ENCODE results near the gene LRRN4CL. TPM values are rescaled to one million over a fixed set of nuclear protein-coding genes. Genes with fewer than 3 reads are reported as not detected.

LRRN4CL gene
- total RNA-seq, 1 donor = 13.8 TPM

- no peak for TF ChIP-seq CTCF (IDR thresholded peaks at IDR 0.05; ENCODE audit: extremely low read depth, low read depth, low read length)
- peak overlapping the region; percentile 22 for H3K27ac ChIP-seq (ENCODE audit: low read depth, low read length)
- no peak overlapping the region for H3K4me3 ChIP-seq (ENCODE audit: insufficient read depth, low read length)
- no peak for DNase-seq (ENCODE audit: insufficient read length, low spot score, missing footprints)
- no peaks in the 10 kb centered on the region for H3K27me3 ChIP-seq (ENCODE audit: insufficient read depth, low read length)
- peaks cover 93% of the 10 kb centered on the region for H3K36me3 ChIP-seq (ENCODE audit: insufficient read depth, low read length)
- no peak overlapping the region for H2AFZ ChIP-seq (ENCODE audit: low read length)
- H4K20me1 ChIP-seq (ENCODE audit: insufficient read depth, low read length) = peaks cover 10% of the 10 kb centered on the region
- H3K79me2 ChIP-seq (ENCODE audit: insufficient read depth, low read length) = peaks cover 95% of the 10 kb centered on the region
- peaks cover 10% of the 10 kb centered on the region for H3K4me1 ChIP-seq (ENCODE audit: insufficient read depth, low read length)
- H3K4me2 ChIP-seq (ENCODE audit: insufficient read depth, low read length) = no peak overlapping the region
- H3K9me3 ChIP-seq (ENCODE audit: low read depth, low read length) = no peaks in the 10 kb centered on the region
Observed at GRCh38 chr11:62719302-62719978, 30.1 kb upstream of the LRRN4CL start.

DNA sequence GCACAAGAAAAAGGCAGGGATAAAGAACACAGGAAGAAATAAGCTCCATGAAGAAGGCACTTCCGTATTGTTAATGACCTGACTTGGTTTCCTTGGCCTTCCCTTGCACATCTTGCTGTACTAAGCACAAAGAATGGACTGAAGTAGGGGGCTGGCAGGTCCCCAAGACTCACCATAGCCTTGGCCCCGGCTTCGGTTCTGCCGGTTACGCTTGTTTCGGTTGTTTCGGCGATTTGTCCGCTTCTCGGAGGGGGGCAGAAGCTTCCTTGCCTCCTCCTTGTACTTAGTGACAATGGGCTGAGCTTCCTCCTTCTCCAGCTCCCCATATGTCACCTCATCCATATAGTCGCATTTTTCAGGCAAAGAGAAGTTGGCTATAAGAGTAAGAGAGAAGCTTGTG lies 27.5 kb upstream of the LRRN4CL start:
- TF ChIP-seq CTCF (IDR thresholded peaks at IDR 0.05; ENCODE audit: extremely low read depth, low read depth, low read length) = no peak
- Histone ChIP-seq H3K9me3 (ENCODE audit: low read depth, low read length) (no peaks in the 10 kb centered on the region), H3K4me3 (ENCODE audit: insufficient read depth, low read length) (no peak overlapping the region), H4K20me1 (ENCODE audit: insufficient read depth, low read length) (no peaks in the 10 kb centered on the region), H3K4me2 (ENCODE audit: insufficient read depth, low read length) (no peak overlapping the region), H3K27me3 (ENCODE audit: insufficient read depth, low read length) (no peaks in the 10 kb centered on the region), H3K36me3 (ENCODE audit: insufficient read depth, low read length) (peaks cover 91% of the 10 kb centered on the region), H3K79me2 (ENCODE audit: insufficient read depth, low read length) (peaks cover 75% of the 10 kb centered on the region), H3K27ac (ENCODE audit: low read depth, low read length) (no peak overlapping the region), H3K4me1 (ENCODE audit: insufficient read depth, low read length) (peaks cover 4% of the 10 kb centered on the region), H2AFZ (ENCODE audit: low read length) (no peak overlapping the region)
- no peak for DNase-seq (ENCODE audit: insufficient read length, low spot score, missing footprints)

DNA sequence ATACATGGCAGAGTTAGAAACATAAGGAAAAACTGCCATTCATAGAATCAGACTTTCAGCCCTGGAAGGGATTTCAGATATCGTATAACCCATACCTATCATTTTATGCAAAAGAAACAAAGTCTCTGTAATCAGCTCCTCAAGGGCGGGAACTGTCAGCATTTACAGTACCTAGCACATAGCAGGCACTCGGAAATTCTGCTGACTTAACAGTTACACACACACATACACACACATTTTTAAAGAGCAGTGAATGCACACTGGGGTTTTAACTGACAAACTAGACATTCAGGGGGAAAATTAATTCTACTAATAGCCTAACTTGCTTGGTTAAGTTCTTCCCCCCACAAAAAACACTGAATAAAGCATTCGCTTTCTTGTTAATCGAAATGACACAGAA lies 26.9 kb upstream of the LRRN4CL start:
- Histone ChIP-seq H3K4me3 (ENCODE audit: insufficient read depth, low read length) (no peak overlapping the region), H4K20me1 (ENCODE audit: insufficient read depth, low read length) (no peaks in the 10 kb centered on the region), H3K36me3 (ENCODE audit: insufficient read depth, low read length) (peaks cover 90% of the 10 kb centered on the region), H3K79me2 (ENCODE audit: insufficient read depth, low read length) (peaks cover 69% of the 10 kb centered on the region), H3K4me2 (ENCODE audit: insufficient read depth, low read length) (no peak overlapping the region), H3K9me3 (ENCODE audit: low read depth, low read length) (no peaks in the 10 kb centered on the region), H3K4me1 (ENCODE audit: insufficient read depth, low read length) (peaks cover 4% of the 10 kb centered on the region), H3K27ac (ENCODE audit: low read depth, low read length) (no peak overlapping the region), H3K27me3 (ENCODE audit: insufficient read depth, low read length) (no peaks in the 10 kb centered on the region), H2AFZ (ENCODE audit: low read length) (no peak overlapping the region)
- DNase-seq (ENCODE audit: insufficient read length, low spot score, missing footprints) = no peak
- no peak for TF ChIP-seq CTCF (IDR thresholded peaks at IDR 0.05; ENCODE audit: extremely low read depth, low read depth, low read length)

- DNase-seq (ENCODE audit: insufficient read length, low spot score, missing footprints) = no peak
- H3K36me3 ChIP-seq (ENCODE audit: insufficient read depth, low read length) = peaks cover 90% of the 10 kb centered on the region
- H2AFZ ChIP-seq (ENCODE audit: low read length) = no peak overlapping the region
- H3K79me2 ChIP-seq (ENCODE audit: insufficient read depth, low read length) = peaks cover 62% of the 10 kb centered on the region
- no peaks in the 10 kb centered on the region for H4K20me1 ChIP-seq (ENCODE audit: insufficient read depth, low read length)
- H3K4me3 ChIP-seq (ENCODE audit: insufficient read depth, low read length) = no peak overlapping the region
- no peak overlapping the region for H3K4me2 ChIP-seq (ENCODE audit: insufficient read depth, low read length)
- no peaks in the 10 kb centered on the region for H3K27me3 ChIP-seq (ENCODE audit: insufficient read depth, low read length)
- no peak overlapping the region for H3K27ac ChIP-seq (ENCODE audit: low read depth, low read length)
- H3K4me1 ChIP-seq (ENCODE audit: insufficient read depth, low read length) = peaks cover 4% of the 10 kb centered on the region
- H3K9me3 ChIP-seq (ENCODE audit: low read depth, low read length) = no peaks in the 10 kb centered on the region
- TF ChIP-seq CTCF (IDR thresholded peaks at IDR 0.05; ENCODE audit: extremely low read depth, low read depth, low read length) = no peak
Observed at GRCh38 chr11:62715150-62716130, 26.1 kb upstream of the LRRN4CL start.

Data from osteoblast (primary cell).